ENCODE results near the gene AVPI1.

The AVPI1 gene

GRCh38 chr10:97631098-97631497, 55.9 kb downstream of the AVPI1 start:
- Histone ChIP-seq H3K27ac (ENCODE audit: low read depth, low read length) (no peak overlapping the region), H3K4me1 (ENCODE audit: insufficient read depth, low read length) (peaks cover 5% of the 10 kb centered on the region), H3K36me3 (ENCODE audit: insufficient read depth, low read length) (no peaks in the 10 kb centered on the region), H3K4me3 (ENCODE audit: low read depth in 1 of 2, low read length in 2 of 2) (no peak overlapping the region), H3K9me3 (ENCODE audit: low read length) (no peaks in the 10 kb centered on the region), H3K9ac (ENCODE audit: low read length) (no peak overlapping the region), H3K27me3 (ENCODE audit: control insufficient read depth in 1 of 2, insufficient read depth in 2 of 2, low read length in 2 of 2) (no peaks in the 10 kb centered on the region)

- H3K9ac ChIP-seq (ENCODE audit: low read length), result no peak overlapping the region
- no peak overlapping the region for H3K27ac ChIP-seq (ENCODE audit: low read depth, low read length)
- no peaks in the 10 kb centered on the region for H3K36me3 ChIP-seq (ENCODE audit: insufficient read depth, low read length)
- peaks cover 5% of the 10 kb centered on the region for H3K4me1 ChIP-seq (ENCODE audit: insufficient read depth, low read length)
- no peaks in the 10 kb centered on the region for H3K27me3 ChIP-seq (ENCODE audit: control insufficient read depth in 1 of 2, insufficient read depth in 2 of 2, low read length in 2 of 2)
- H3K9me3 ChIP-seq (ENCODE audit: low read length), result no peaks in the 10 kb centered on the region
- no peak overlapping the region for H3K4me3 ChIP-seq (ENCODE audit: low read depth in 1 of 2, low read length in 2 of 2)
Measured at GRCh38 chr10:97629289-97629688, 57.8 kb downstream of the AVPI1 start.

GRCh38 chr10:97628228-97628627, 58.8 kb downstream of the AVPI1 start:
- H3K4me1 ChIP-seq (ENCODE audit: insufficient read depth, low read length), result peaks cover 5% of the 10 kb centered on the region
- no peak overlapping the region for H3K27ac ChIP-seq (ENCODE audit: low read depth, low read length)
- H3K9me3 ChIP-seq (ENCODE audit: low read length), result no peaks in the 10 kb centered on the region
- no peaks in the 10 kb centered on the region for H3K27me3 ChIP-seq (ENCODE audit: control insufficient read depth in 1 of 2, insufficient read depth in 2 of 2, low read length in 2 of 2)
- no peak overlapping the region for H3K4me3 ChIP-seq (ENCODE audit: low read depth in 1 of 2, low read length in 2 of 2)
- H3K9ac ChIP-seq (ENCODE audit: low read length), result no peak overlapping the region
- H3K36me3 ChIP-seq (ENCODE audit: insufficient read depth, low read length), result no peaks in the 10 kb centered on the region

GRCh38 chr10:97627731-97628130, 59.3 kb downstream of the AVPI1 start:
- Histone ChIP-seq H3K9ac (ENCODE audit: low read length) (no peak overlapping the region), H3K36me3 (ENCODE audit: insufficient read depth, low read length) (no peaks in the 10 kb centered on the region), H3K4me3 (ENCODE audit: low read depth in 1 of 2, low read length in 2 of 2) (no peak overlapping the region), H3K9me3 (ENCODE audit: low read length) (no peaks in the 10 kb centered on the region), H3K27me3 (ENCODE audit: control insufficient read depth in 1 of 2, insufficient read depth in 2 of 2, low read length in 2 of 2) (no peaks in the 10 kb centered on the region), H3K27ac (ENCODE audit: low read depth, low read length) (no peak overlapping the region), H3K4me1 (ENCODE audit: insufficient read depth, low read length) (peaks cover 5% of the 10 kb centered on the region)
